K562 (cell line): ENCODE measurements around the gene SLC30A9. TPM values are rescaled to one million over a fixed set of nuclear protein-coding genes. Genes with fewer than 3 reads are reported as not detected.
A peak's percentile ranks its signal among the peaks of the same experiment; 100 is the strongest.

Experiments
- MAFF ChIP-seq: IDR thresholded peaks from 2 replicates; pipeline ENCODE4 v1.6.1; 2012; ENCODE audit warnings: low read length, improper control_type of control experiment
- MAFG ChIP-seq: fragments of 450-650 bp; conservative IDR thresholded peaks from 2 replicates; pipeline ENCODE4 v1.6.1; 2016; ENCODE audit warnings: missing genetic modification characterization, missing compliant biosample characterization
- MAFK ChIP-seq: IDR thresholded peaks from 2 replicates; pipeline ENCODE4 v1.6.1; 2011; ENCODE audit warnings: low read length, improper control_type of control experiment
- MEIS2 ChIP-seq: fragments of 450-650 bp; IDR thresholded peaks from 2 replicates; pipeline ENCODE4 v1.6.1; 2014; ENCODE audit warnings: mild to moderate bottlenecking; ENCODE audit not compliant: partially characterized antibody
- NFE2 ChIP-seq: IDR thresholded peaks from 2 replicates; pipeline ENCODE4 v1.6.1; 2014; ENCODE audit warnings: antibody characterized with exemption, low read depth
- NR2C2 ChIP-seq, 2 experiments: fragments of 200-800 bp in 1 of 2; sonication (Bioruptor generic) in 1 of 2; sonication (generic) in 1 of 2; formaldehyde crosslinking in 1 of 2; IDR thresholded peaks; 2 replicates each; pipeline versions ENCODE4 v1.6.1 to v1.8.0; 2016 to 2022; ENCODE audit warnings: mild to moderate bottlenecking in 1 of 2, missing compliant biosample characterization in 1 of 2, missing genetic modification characterization in 1 of 2, missing genetic modification reagents in 1 of 2
- REST ChIP-seq, 2 experiments: fragments of 450-650 bp; formaldehyde crosslinking in 1 of 2; IDR thresholded peaks; 2 replicates each; pipeline versions ENCODE4 v1.4.0 to v1.6.1; 2014 to 2020; ENCODE audit warnings: mild to moderate bottlenecking in 2 of 2, borderline replicate concordance in 1 of 2, low read depth in 1 of 2
- SMC3 ChIP-seq: conservative IDR thresholded peaks from 2 replicates; pipeline ENCODE4 v1.6.1; 2011; ENCODE audit warnings: low read depth, low read length, improper control_type of control experiment; ENCODE audit not compliant: insufficient read depth
- ZNF316 ChIP-seq: fragments of 450-650 bp; IDR thresholded peaks from 2 replicates; pipeline ENCODE4 v1.6.1; 2016
- polyA plus RNA-seq, 8 experiments: library from polyadenylated mRNA; depleted of rRNA in 4 of 8; stranded (reverse) in 5 of 8; unstranded in 3 of 8; fragments of >200 nt; fragmentation: Nextera tagmentation in 2 of 8; fragmentation: Illumina TruSeq in 1 of 8; extraction: Ambion mirVana in 2 of 8; extraction: Trizol in 1 of 8; gene quantifications; 2 replicates each; pipeline versions ENCODE4 v1.2.1 to v1.2.3, GENCODE V29; 2011 to 2014; ENCODE audit warnings: inconsistent platforms in 1 of 8, missing spikeins in 1 of 8
- total RNA-seq, 7 experiments: library from RNA; depleted of rRNA in 6 of 7; stranded (reverse); fragments of >200 nt in 6 of 7; fragmentation: Illumina TruSeq in 2 of 7; extraction: Trizol in 2 of 7; gene quantifications; 2 replicates each; pipeline versions ENCODE4 v1.2.1 to v1.2.3, GENCODE V29; 2011 to 2021; ENCODE audit warnings: low replicate concordance in 1 of 7

Gene SLC30A9
- total and polyA plus RNA-seq, 9 of the 15 experiments (the other 6 are each of a cell fraction or from before 2014, with no cell fraction given): 14.7 to 73.5 (median 51.6) TPM

GRCh38 chr4:41957634-41958033 lies 32.7 kb upstream of the SLC30A9 start (continued):
- peak; percentile 33; the same call in 1 of the 2 replicates for TF ChIP-seq REST (IDR thresholded peaks at IDR 0.05; ENCODE audit: borderline replicate concordance)
- no peak for TF ChIP-seq REST (CRISPR knock-in tag; IDR thresholded peaks at IDR 0.05; ENCODE audit: low read depth)
- peak; percentile 100 for TF ChIP-seq MAFK
- peak; percentile 100 for TF ChIP-seq ZNF316
- TF ChIP-seq MEIS2: peak; percentile 44
- no peak for TF ChIP-seq NR2C2 (CRISPR knock-in tag; IDR thresholded peaks at IDR 0.05)
- TF ChIP-seq NR2C2 (tag; IDR thresholded peaks at IDR 0.05): 0 out of 2 replicates have a peak, but pooled peaks have one; percentile 28
- TF ChIP-seq MAFG (tag): peak; percentile 100
- TF ChIP-seq MAFF: peak; percentile 100
- TF ChIP-seq NFE2: peak; percentile 85
- peak; percentile 48; the same call in 1 of the 2 replicates for TF ChIP-seq SMC3
